22Rv1 (cell line): ENCODE measurements around the gene GPD1.

Experiments
- ZFX ChIP-seq: fragments of 450-650 bp; IDR thresholded peaks from 2 replicates; pipeline ENCODE4 v1.6.1; 2017; ENCODE audit warnings: antibody characterized with exemption, borderline replicate concordance
- TF ChIP-seq, protein P1 (sequence below): fragments of 450-650 bp; IDR thresholded peaks from 2 replicates; pipeline ENCODE4 v1.5.1; 2017; ENCODE audit warnings: mild to moderate bottlenecking

DNA sequence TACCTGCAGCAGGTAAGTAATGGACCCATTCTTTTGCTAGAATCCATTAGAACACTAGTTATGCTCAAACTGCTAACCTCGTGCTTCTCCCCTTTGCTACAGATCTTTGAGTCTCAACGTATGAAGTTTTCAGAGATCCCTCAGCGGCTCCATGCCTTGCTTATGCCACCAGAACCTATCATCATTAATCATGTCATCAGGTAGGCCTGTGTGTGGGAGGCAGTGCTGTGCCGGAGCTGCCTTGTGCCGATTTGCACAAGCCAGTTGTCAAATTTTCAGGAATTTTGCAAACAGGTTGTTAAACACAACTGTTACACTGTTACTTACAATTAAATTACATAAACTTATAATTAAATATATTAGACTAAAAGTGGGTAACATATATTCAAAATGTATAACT, 13.4 kb upstream of the GPD1 start:
- TF ChIP-seq, protein P1, sequence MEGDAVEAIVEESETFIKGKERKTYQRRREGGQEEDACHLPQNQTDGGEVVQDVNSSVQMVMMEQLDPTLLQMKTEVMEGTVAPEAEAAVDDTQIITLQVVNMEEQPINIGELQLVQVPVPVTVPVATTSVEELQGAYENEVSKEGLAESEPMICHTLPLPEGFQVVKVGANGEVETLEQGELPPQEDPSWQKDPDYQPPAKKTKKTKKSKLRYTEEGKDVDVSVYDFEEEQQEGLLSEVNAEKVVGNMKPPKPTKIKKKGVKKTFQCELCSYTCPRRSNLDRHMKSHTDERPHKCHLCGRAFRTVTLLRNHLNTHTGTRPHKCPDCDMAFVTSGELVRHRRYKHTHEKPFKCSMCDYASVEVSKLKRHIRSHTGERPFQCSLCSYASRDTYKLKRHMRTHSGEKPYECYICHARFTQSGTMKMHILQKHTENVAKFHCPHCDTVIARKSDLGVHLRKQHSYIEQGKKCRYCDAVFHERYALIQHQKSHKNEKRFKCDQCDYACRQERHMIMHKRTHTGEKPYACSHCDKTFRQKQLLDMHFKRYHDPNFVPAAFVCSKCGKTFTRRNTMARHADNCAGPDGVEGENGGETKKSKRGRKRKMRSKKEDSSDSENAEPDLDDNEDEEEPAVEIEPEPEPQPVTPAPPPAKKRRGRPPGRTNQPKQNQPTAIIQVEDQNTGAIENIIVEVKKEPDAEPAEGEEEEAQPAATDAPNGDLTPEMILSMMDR = no peak
- no peak for TF ChIP-seq ZFX
